Lung microvascular endothelial cell (primary cell): Measurements from ENCODE around the gene NOL12. TPM values are rescaled to one million over a fixed set of nuclear protein-coding genes. Genes with fewer than 3 reads are reported as not detected.
"Not testable (repeated sequence)": the region's sequence is repeated elsewhere in the genome, so short reads cannot be mapped to it uniquely, and the experiment has no call there.

Experiments
- DNase-seq, 2 donors: peaks; one replicate each; pipeline versions ENCODE4 v3.0.0 to v3.0.0-alpha.2; 2010; ENCODE audit warnings: low read depth in 2 of 2
- total RNA-seq: library from RNA; depleted of rRNA; stranded (reverse); fragments of >200 nt; gene quantifications from 2 replicates; pipeline ENCODE4 v1.2.1, GENCODE V29; 2014

The NOL12 gene
- total RNA-seq, 1 donor from 2014 or later, result 18.1 TPM

- DNase-seq, result no peak
These were observed 27.6 kb downstream of the NOL12 start for GRCh38 chr22:37713761-37714160.

GRCh38 chr22:37714634-37715033 is 28.5 kb downstream of the NOL12 start:
- DNase-seq, result no peak

GRCh38 chr22:37715760-37716159 is 29.6 kb downstream of the NOL12 start:
- no peak for DNase-seq

GRCh38 chr22:37716708-37717107 is 30.6 kb downstream of the NOL12 start:
- no peak for DNase-seq

GRCh38 chr22:37717235-37717634 is 31.1 kb downstream of the NOL12 start:
- not testable (repeated sequence) for DNase-seq

- not testable (repeated sequence) for DNase-seq
These were observed 31.7 kb downstream of the NOL12 start for GRCh38 chr22:37717746-37718305.

- no peak for DNase-seq
These were observed 39.6 kb downstream of the NOL12 start for GRCh38 chr22:37725551-37726240.

GRCh38 chr22:37726241-37726887 is 40.2 kb downstream of the NOL12 start:
- peak in 1 of 2 donors; percentile 31 for DNase-seq

GRCh38 chr22:37728620-37729019 is 42.5 kb downstream of the NOL12 start:
- DNase-seq, result no peak

GRCh38 chr22:37731804-37732471 is 45.8 kb downstream of the NOL12 start:
- DNase-seq, result no peak

GRCh38 chr22:37732699-37733607 is 46.8 kb downstream of the NOL12 start:
- no peak for DNase-seq

- DNase-seq, result no peak
These were observed 47.7 kb downstream of the NOL12 start for GRCh38 chr22:37733625-37734401.

GRCh38 chr22:37734402-37734700 is 48.2 kb downstream of the NOL12 start:
- no peak for DNase-seq

GRCh38 chr22:37734964-37735451 is 48.9 kb downstream of the NOL12 start:
- DNase-seq, result peak; percentile 51 to 79

GRCh38 chr22:37739035-37739434 is 52.9 kb downstream of the NOL12 start:
- no peak for DNase-seq

GRCh38 chr22:37739611-37740049 is 53.5 kb downstream of the NOL12 start:
- no peak for DNase-seq

GRCh38 chr22:37740455-37741311 is 54.5 kb downstream of the NOL12 start:
- DNase-seq, result no peak

GRCh38 chr22:37741312-37741795 is 55.2 kb downstream of the NOL12 start:
- peak in 1 of 2 donors; percentile 58 for DNase-seq
